HG02885 (cell line): Measurements from ENCODE around the gene ZDHHC20.

Experiments used
- ATAC-seq: cut with Tn5 transposase; IDR thresholded peaks from one replicate; pipeline ENCODE4 v1.9.1; 2021; ENCODE audit warnings: mild to moderate bottlenecking; ENCODE audit not compliant: unreplicated experiment, poor library complexity

ZDHHC20 gene, protein sequence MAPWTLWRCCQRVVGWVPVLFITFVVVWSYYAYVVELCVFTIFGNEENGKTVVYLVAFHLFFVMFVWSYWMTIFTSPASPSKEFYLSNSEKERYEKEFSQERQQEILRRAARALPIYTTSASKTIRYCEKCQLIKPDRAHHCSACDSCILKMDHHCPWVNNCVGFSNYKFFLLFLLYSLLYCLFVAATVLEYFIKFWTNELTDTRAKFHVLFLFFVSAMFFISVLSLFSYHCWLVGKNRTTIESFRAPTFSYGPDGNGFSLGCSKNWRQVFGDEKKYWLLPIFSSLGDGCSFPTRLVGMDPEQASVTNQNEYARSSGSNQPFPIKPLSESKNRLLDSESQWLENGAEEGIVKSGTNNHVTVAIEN

GRCh38 chr13:21458813-21459701, at the start of gene ZDHHC20:
TSS of gene ZDHHC20 (minus strand) at chr13:21459303. CDS start at chr13:21459171, 132 bp downstream.
- ATAC-seq: peak; percentile 89

DNA sequence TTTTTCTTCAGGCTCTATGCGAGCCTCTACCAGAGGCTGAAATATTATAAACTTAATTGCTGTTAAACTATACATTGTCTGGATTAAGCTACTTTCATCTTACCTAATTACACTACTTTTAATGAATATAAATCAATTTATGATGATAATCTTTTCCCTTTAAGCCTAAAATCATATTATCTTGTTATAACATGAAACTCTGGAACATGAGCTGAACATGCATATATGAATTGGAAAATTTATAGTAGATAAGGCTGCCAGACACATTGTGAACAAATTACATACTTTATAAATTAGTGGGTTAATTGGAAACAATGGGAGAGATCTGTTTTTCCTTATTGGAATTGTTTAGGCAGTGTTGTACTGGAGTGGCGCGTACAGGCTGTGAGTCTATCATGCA, 45.3 kb upstream of the ZDHHC20 start:
- no peak for ATAC-seq

DNA sequence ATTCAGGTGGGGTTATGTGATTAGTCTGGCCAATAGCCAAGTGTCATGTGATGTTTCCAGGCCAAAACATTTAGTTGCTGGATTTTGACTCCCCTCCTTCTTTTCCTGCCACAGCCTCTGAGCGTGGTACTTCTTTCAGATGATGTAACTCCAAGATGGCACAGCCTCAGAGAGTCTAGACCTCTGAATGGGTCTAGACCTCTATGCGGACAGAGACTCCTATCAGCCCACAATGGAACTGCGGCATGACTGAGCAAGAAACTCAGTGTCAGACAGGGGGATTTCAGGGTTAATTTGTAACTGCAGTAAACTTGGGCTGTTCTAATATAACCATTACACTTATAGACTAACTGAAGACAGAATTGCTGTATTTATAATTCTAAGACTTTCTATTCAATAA, 42.6 kb upstream of the ZDHHC20 start:
- no peak for ATAC-seq

DNA sequence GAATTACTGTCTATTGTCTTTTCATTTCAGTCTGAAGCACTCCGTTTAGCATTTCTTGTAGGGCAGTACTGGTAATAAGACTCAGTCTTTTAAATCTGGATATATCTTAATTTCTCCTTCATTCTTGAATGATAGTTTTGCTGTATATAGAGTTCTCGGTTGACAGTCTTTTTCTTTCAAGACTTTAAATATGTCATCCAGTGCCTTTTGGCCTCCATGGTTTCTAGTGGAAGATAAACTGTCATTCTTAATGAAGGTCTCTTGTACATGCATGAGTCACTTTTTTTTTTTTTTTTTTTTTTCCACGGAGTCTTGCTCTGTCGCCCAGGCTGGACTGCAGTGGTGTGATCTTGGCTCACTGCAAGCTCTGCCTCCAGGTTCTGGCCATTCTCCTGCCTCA, 27.2 kb upstream of the ZDHHC20 start:
- no peak for ATAC-seq

DNA sequence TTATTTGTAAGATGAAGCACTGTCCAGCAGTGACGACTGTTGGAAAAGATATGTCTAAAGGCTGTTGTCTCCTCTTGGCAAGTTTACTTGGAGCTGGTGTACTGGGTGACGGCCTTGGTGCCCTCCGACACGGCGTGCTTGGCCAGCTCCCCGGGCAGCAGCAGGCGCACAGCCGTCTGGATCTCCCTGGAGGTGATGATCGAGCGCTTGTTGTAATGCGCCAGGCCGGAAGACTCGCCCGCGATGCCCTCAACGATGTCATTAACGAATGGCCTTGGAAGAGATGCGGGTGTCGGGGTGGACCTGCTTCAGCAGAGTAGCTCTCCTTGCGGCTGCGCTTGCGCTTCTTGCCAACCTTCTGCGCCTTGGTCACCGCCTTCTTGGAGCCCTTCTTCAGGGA, 24.6 kb upstream of the ZDHHC20 start:
- ATAC-seq: no peak

GRCh38 chr13:21481359-21481758, 22.3 kb upstream of the ZDHHC20 start:
- ATAC-seq: no peak

DNA sequence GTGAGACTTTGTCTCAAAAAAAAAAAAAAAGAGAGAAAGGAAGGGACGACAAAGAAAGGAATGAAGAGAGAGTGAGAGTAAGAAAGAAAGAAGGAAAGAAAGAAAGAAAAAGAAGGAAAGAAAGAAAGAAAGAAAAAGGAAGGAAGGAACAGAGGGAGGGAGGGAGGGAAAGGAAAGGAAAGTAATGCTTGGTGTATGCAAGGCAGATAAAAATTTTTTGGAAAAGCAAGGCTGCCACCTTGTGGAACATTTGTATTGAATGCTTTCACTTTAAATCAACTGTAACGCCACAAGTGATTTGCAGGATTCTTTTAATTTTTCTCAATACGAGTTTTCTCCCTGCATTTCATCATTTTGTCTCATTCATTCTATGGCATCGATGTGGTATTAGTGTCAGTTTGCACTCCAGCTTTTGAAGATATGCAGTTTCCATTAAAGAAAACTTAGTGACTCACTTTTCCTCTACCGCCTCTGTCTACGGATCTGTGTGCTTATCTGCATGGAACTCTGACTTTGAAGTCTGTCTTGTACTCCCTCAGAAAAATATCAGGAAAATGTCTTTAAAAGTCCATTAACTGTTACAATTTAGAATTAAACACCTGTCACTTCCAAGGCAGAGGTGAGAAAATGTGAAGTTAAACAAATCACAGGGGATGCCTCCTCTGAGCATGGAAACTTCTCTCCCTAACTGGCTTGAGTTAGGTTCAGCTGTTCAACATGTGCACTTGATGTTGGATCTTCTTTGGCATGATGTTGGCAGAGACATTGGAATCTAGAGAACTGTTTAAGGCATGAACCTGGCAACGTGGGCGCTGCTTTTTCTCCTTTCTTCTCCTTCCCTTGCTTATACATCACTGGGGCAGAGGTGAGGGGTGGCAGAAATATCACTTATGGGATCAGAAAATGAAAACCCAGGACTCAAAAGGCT, 20.0 kb upstream of the ZDHHC20 start:
- ATAC-seq: peak; percentile 37

- ATAC-seq: peak; percentile 92
Observed at GRCh38 chr13:21476893-21477472, 17.9 kb upstream of the ZDHHC20 start.

DNA sequence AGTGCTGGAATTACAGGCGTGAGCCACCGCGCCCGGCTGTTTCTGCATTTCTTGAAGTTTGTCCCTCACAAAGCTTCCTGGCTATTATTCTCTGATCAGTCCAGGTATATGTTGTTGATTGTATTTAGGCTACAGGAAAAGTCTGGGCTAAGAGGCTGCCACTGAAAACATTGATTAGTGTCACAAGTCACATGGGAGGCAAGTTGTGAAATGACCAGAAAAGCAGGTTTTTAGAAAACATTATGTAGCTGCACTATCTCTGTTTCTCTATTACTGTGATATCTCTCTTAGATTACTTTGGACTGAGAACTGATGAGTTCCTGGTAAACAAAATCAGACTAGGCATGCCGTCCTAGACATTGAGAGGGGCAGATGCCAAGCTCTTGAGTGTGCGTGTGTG, 16.0 kb upstream of the ZDHHC20 start:
- ATAC-seq: no peak

DNA sequence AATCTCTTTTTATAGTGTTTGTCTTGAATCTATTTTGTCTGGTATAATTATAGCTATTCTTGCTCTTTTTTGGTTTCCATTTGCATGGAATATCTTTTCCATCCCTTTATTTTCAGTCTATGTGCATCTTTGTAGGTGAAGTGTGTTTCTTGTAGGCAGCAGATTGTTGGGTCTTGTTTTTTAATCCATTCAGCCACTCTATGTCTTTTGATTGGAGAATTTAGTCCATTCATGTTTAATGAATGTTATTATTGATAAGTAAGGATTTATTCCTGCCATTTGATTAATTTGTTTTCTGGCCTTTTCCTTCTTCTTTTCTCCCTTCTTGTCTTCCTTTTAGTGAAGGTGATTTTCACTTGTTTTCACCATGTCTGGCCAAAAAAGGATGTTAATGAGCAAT, 11.7 kb upstream of the ZDHHC20 start:
- no peak for ATAC-seq

- ATAC-seq: no peak
Observed at GRCh38 chr13:21466527-21466926, 7.4 kb upstream of the ZDHHC20 start.

GRCh38 chr13:21465710-21466160, 6.6 kb upstream of the ZDHHC20 start:
- ATAC-seq: no peak

GRCh38 chr13:21463424-21463823, 4.3 kb upstream of the ZDHHC20 start:
- ATAC-seq: no peak

GRCh38 chr13:21461131-21461530, 2.0 kb upstream of the ZDHHC20 start:
- ATAC-seq: no peak

GRCh38 chr13:21458451-21458812, 671 bp downstream of the ZDHHC20 start:
- peak; percentile 41 for ATAC-seq

DNA sequence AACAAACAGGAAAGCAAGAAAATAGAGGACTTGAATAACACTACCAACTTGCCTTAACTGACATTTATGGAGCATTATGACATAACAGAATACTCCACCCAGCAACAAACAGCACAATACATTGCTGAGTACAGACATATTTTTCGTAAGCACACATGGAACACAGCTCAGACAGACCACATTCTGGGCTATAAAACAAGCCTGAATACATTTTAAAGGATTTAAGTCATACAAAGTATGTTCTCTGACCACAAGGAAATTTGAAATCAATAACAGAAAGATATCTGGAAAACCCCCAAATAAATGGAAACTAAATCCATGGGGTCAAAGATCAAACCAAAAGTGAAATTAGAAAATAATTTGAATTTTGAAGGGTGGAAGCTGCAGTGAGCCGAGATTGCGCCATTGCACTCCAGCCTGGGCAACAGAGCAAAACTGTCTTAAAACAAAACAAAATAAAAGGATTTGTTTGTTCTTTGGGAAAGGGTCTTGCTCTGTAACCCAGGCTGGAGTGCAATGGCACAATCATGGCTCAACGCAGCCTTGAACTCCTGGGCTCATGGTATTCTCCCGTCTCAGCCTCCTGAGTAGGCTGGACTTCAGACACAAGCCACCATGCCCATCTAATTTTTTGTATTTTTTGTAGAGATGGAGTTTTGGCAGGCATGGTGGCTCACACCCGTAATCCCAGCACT, 5.6 kb downstream of the ZDHHC20 start:
- ATAC-seq: no peak

GRCh38 chr13:21450936-21451335, 8.2 kb downstream of the ZDHHC20 start:
- no peak for ATAC-seq

GRCh38 chr13:21446656-21447055, 12.4 kb downstream of the ZDHHC20 start:
- no peak for ATAC-seq

- ATAC-seq: no peak
Observed at GRCh38 chr13:21445759-21446158, 13.3 kb downstream of the ZDHHC20 start.
